GM23338 (cell line): ENCODE measurements around the gene TRIM13. TPM values are rescaled to one million over a fixed set of nuclear protein-coding genes. Genes with fewer than 3 reads are reported as not detected.
"Not testable (repeated sequence)": the region's sequence is repeated elsewhere in the genome, so short reads cannot be mapped to it uniquely, and the experiment has no call there.

Experiments
- ATAC-seq: fragments of 200-7000 bp; cut with Tn5 transposase; 3 replicates; pipeline ENCODE4 v1.9.1; 2020
- DNase-seq: peaks from one replicate; pipeline ENCODE4 v3.0.0-alpha.2; 2015; ENCODE audit warnings: low spot score
- H2AFZ ChIP-seq: fragments of 200-600 bp; sonication (generic); 2 replicates; pipeline ENCODE4 v1.8.0; 2016; ENCODE audit warnings: antibody characterized with exemption, mild to moderate bottlenecking, moderate library complexity
- H3F3A ChIP-seq: fragments of 200-600 bp; sonication (generic); replicated peaks from 2 replicates; pipeline ENCODE4 v1.8.0; 2017; ENCODE audit warnings: antibody characterized with exemption, mixed run types, low read depth
- H3K27ac ChIP-seq: fragments of 200-600 bp; sonication (generic); 2 replicates; pipeline ENCODE4 v1.6.1; 2016; ENCODE audit warnings: low read depth
- H3K27me3 ChIP-seq: fragments of 200-600 bp; sonication (generic); 2 replicates; pipeline ENCODE4 v1.8.0; 2016; ENCODE audit warnings: mild to moderate bottlenecking, mixed run types, moderate library complexity; ENCODE audit not compliant: insufficient read depth
- H3K36me3 ChIP-seq: fragments of 200-600 bp; sonication (generic); 2 replicates; pipeline ENCODE4 v1.8.0; 2016; ENCODE audit warnings: mild to moderate bottlenecking; ENCODE audit not compliant: insufficient read depth
- H3K4me1 ChIP-seq: fragments of 200-600 bp; sonication (generic); 2 replicates; pipeline ENCODE4 v1.8.0; 2016; ENCODE audit warnings: mild to moderate bottlenecking, moderate library complexity; ENCODE audit not compliant: insufficient read depth
- H3K4me2 ChIP-seq: fragments of 200-600 bp; sonication (generic); 2 replicates; pipeline ENCODE4 v1.7.1; 2017; ENCODE audit warnings: mixed run types
- H3K4me3 ChIP-seq: fragments of 200-600 bp; sonication (generic); 2 replicates; pipeline ENCODE4 v1.6.1; 2016; ENCODE audit warnings: mixed run types
- H3K79me2 ChIP-seq: fragments of 200-600 bp; sonication (generic); replicated peaks from 2 replicates; pipeline ENCODE4 v1.8.0; 2017; ENCODE audit warnings: mild to moderate bottlenecking; ENCODE audit not compliant: insufficient read depth
- H3K9me2 ChIP-seq: fragments of 200-600 bp; sonication (generic); 2 replicates; pipeline ENCODE4 v1.8.0; 2017; ENCODE audit not compliant: insufficient read depth
- H4K20me1 ChIP-seq: fragments of 200-600 bp; sonication (generic); replicated peaks from 2 replicates; pipeline ENCODE4 v1.8.0; 2017; ENCODE audit warnings: mild to moderate bottlenecking; ENCODE audit not compliant: insufficient read depth
- H3K27ac Mint-ChIP-seq: 2 replicates; pipeline ENCODE4 v1.8.0; 2020; ENCODE audit warnings: inconsistent platforms, mild to moderate bottlenecking, moderate library complexity, mixed read lengths
- H3K27me3 Mint-ChIP-seq: 3 replicates; pipeline ENCODE4 v1.8.0; 2022; ENCODE audit warnings: low read depth, mild to moderate bottlenecking, moderate library complexity, mixed read lengths, inconsistent platforms; ENCODE audit not compliant: insufficient read depth, poor library complexity
- H3K36me3 Mint-ChIP-seq: 3 replicates; pipeline ENCODE4 v1.8.0; 2021; ENCODE audit warnings: low read depth, mild to moderate bottlenecking, inconsistent platforms, moderate library complexity, mixed read lengths
- H3K4me1 Mint-ChIP-seq: 3 replicates; pipeline ENCODE4 v1.8.0; 2020; ENCODE audit warnings: mild to moderate bottlenecking, inconsistent platforms, mixed read lengths
- H3K4me3 Mint-ChIP-seq: 3 replicates; pipeline ENCODE4 v1.8.0; 2021; ENCODE audit warnings: moderate library complexity, mild to moderate bottlenecking, inconsistent platforms, mixed read lengths
- H3K9me3 Mint-ChIP-seq: 3 replicates; pipeline ENCODE4 v1.8.0; 2020; ENCODE audit warnings: moderate library complexity, mild to moderate bottlenecking, inconsistent platforms, mixed read lengths
- CREB1 ChIP-seq: fragments of 250-450 bp; sonication (Bioruptor Pico); IDR thresholded peaks from 2 replicates; pipeline ENCODE4 v1.5.0; 2020; ENCODE audit warnings: low read depth, mild to moderate bottlenecking, moderate library complexity
- EZH2 ChIP-seq: fragments of 200-600 bp; sonication (generic); IDR thresholded peaks from one replicate; pipeline ENCODE4 v1.8.0; 2017; ENCODE audit warnings: antibody characterized with exemption, mild to moderate bottlenecking, low read depth; ENCODE audit not compliant: unreplicated experiment
- JUNB ChIP-seq: IDR thresholded peaks from one replicate; pipeline ENCODE4 v1.6.1; 2016; ENCODE audit warnings: antibody characterized with exemption; ENCODE audit not compliant: unreplicated experiment
- NANOG ChIP-seq: IDR thresholded peaks from 2 replicates; pipeline ENCODE4 v1.6.1; 2016; ENCODE audit warnings: antibody characterized with exemption, borderline replicate concordance
- POLR2AphosphoS5 ChIP-seq: IDR thresholded peaks from 2 replicates; pipeline ENCODE4 v1.6.1; 2016; ENCODE audit warnings: antibody characterized with exemption, low read depth
- STAT1 ChIP-seq: IDR thresholded peaks from one replicate; pipeline ENCODE4 v1.6.1; 2016; ENCODE audit warnings: antibody characterized with exemption; ENCODE audit not compliant: unreplicated experiment
- ZNF331 ChIP-seq: fragments of 250-450 bp; sonication (Bioruptor Pico); IDR thresholded peaks from 2 replicates; pipeline ENCODE4 v1.5.0; 2020; ENCODE audit warnings: low read depth, mild to moderate bottlenecking, moderate library complexity
- polyA plus RNA-seq: library from polyadenylated mRNA; unstranded; fragments of >200 nt; fragmentation: Nextera tagmentation; extraction: Ambion mirVana; gene quantifications from 2 replicates; pipeline ENCODE4 v1.2.1, GENCODE V29; 2016
- total RNA-seq: library from RNA; depleted of rRNA; stranded (reverse); fragments of >200 nt; shearing (Covaris generic); gene quantifications from 2 replicates; pipeline ENCODE4 v1.2.3, GENCODE V29; 2014
- TF ChIP-seq, protein P1 (sequence below), 2 experiments: fragments of 200-600 bp in 1 of 2; sonication (generic) in 1 of 2; conservative IDR thresholded peaks; 2 replicates each; pipeline versions ENCODE4 v1.5.1 to v1.6.1; 2016 to 2017; ENCODE audit warnings: antibody characterized with exemption in 2 of 2, low read depth in 2 of 2, mild to moderate bottlenecking in 2 of 2, moderate library complexity in 1 of 2
- TF ChIP-seq, protein P2 (sequence below): IDR thresholded peaks from 2 replicates; pipeline ENCODE4 v1.6.1; 2016; ENCODE audit warnings: antibody characterized with exemption
- TF ChIP-seq, protein P3 (sequence below): IDR thresholded peaks from one replicate; pipeline ENCODE4 v1.6.1; 2018; ENCODE audit warnings: antibody characterized with exemption; ENCODE audit not compliant: unreplicated experiment

Gene TRIM13
- total and polyA plus RNA-seq, 2 experiments from 2014 or later: 23.0 to 25.3 TPM

DNA sequence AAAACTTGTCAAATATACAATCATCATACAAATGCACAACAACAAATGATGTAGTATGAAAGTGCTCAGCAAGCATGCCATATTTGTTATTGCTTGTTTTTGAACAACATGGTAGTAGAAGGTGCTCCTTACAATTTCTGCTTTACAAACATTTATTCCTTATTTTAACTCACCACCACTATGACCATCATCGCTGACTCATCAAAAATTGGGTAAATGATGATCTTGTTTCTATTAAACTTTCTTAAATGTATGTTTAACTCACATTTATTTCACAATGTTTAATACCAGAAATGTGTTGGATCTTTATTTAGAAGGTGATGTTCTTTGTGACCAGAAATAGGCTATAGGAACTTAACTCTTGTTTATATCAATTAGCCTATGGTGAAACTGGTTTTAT is 63.9 kb downstream of the TRIM13 start:
- TF ChIP-seq STAT1 (no peak), ZNF331 (no peak), EZH2 (no peak)
- Histone ChIP-seq H3K4me3 (no peak overlapping the region), H3F3A (no peaks in the 10 kb centered on the region), H3K9me2 (no peaks in the 10 kb centered on the region), H3K27me3 (no peaks in the 10 kb centered on the region), H4K20me1 (no peaks in the 10 kb centered on the region), H2AFZ (no peak overlapping the region), H3K36me3 (no peaks in the 10 kb centered on the region), H3K4me1 (no peaks in the 10 kb centered on the region), H3K4me2 (no peak overlapping the region), H3K79me2 (no peaks in the 10 kb centered on the region), H3K27ac (no peak overlapping the region)
- no peaks in the 10 kb centered on the region for H3K9me3 Mint-ChIP-seq
- no peak overlapping the region for H3K4me3 Mint-ChIP-seq
- DNase-seq (no peak), ATAC-seq (no peak)
- peaks cover 2% of the 10 kb centered on the region; the same call in 2 of the 3 replicates for H3K36me3 Mint-ChIP-seq
- no peaks in the 10 kb centered on the region for H3K4me1 Mint-ChIP-seq
- no peaks in the 10 kb centered on the region for H3K27me3 Mint-ChIP-seq
- no peak overlapping the region for H3K27ac Mint-ChIP-seq

DNA sequence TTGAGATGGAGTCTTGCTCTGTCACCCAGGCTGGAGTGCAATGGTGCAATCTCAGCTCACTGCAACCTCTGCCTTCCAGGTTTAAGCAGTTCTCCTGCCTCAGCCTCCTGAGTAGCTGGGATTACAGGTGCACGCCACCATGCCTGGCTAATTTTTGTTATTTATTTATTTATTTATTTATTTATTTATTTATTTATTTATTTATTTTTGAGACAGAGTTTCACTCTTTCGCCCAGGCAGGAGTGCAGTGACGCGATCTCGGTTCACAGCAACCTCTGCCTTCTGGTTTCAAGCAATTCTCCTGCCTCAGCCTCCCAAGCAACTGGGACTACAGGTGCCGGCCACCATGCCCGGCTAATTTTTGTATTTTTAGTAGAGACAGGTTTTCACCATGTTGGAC is 65.5 kb downstream of the TRIM13 start:
- not testable (repeated sequence) for H3K27ac ChIP-seq, ATAC-seq, H3F3A ChIP-seq, H3K36me3 ChIP-seq, H3K36me3 Mint-ChIP-seq, H3K27ac Mint-ChIP-seq, H3K27me3 ChIP-seq, H2AFZ ChIP-seq, DNase-seq, H3K4me3 ChIP-seq, H3K4me1 ChIP-seq, H3K27me3 Mint-ChIP-seq, H3K79me2 ChIP-seq, H3K9me2 ChIP-seq, H4K20me1 ChIP-seq, H3K4me2 ChIP-seq, H3K9me3 Mint-ChIP-seq, H3K4me3 Mint-ChIP-seq, H3K4me1 Mint-ChIP-seq

DNA sequence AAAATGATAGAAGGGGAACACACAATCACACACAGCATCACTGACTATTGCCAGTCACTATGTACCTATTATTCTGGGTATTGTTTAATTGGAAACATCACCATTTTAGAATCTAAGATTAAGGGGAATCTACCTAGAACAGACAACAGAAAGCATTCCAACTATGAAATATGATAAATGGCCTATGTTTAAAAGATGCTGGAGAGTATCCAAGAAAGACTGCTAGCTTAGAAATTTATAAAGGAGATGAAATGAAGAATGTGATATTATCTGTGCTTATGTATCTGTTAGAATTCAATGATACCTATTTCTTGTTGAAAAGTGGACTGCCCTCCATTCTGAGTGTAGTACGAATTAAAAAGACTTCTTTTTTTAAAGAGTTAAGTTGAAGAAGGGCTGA is 68.9 kb downstream of the TRIM13 start:
- ATAC-seq: no peak
- TF ChIP-seq CREB1 (no peak), JUNB (no peak), ZNF331 (no peak), EZH2 (no peak), POLR2AphosphoS5 (no peak), NANOG (no peak)
- TF ChIP-seq, protein P1, sequence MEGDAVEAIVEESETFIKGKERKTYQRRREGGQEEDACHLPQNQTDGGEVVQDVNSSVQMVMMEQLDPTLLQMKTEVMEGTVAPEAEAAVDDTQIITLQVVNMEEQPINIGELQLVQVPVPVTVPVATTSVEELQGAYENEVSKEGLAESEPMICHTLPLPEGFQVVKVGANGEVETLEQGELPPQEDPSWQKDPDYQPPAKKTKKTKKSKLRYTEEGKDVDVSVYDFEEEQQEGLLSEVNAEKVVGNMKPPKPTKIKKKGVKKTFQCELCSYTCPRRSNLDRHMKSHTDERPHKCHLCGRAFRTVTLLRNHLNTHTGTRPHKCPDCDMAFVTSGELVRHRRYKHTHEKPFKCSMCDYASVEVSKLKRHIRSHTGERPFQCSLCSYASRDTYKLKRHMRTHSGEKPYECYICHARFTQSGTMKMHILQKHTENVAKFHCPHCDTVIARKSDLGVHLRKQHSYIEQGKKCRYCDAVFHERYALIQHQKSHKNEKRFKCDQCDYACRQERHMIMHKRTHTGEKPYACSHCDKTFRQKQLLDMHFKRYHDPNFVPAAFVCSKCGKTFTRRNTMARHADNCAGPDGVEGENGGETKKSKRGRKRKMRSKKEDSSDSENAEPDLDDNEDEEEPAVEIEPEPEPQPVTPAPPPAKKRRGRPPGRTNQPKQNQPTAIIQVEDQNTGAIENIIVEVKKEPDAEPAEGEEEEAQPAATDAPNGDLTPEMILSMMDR (conservative IDR thresholded peaks at IDR 0.05; ENCODE audit: low read depth in 2 of 2): no peak
- TF ChIP-seq, protein P2, sequence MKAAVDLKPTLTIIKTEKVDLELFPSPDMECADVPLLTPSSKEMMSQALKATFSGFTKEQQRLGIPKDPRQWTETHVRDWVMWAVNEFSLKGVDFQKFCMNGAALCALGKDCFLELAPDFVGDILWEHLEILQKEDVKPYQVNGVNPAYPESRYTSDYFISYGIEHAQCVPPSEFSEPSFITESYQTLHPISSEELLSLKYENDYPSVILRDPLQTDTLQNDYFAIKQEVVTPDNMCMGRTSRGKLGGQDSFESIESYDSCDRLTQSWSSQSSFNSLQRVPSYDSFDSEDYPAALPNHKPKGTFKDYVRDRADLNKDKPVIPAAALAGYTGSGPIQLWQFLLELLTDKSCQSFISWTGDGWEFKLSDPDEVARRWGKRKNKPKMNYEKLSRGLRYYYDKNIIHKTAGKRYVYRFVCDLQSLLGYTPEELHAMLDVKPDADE: no peak
- TF ChIP-seq, protein P3, sequence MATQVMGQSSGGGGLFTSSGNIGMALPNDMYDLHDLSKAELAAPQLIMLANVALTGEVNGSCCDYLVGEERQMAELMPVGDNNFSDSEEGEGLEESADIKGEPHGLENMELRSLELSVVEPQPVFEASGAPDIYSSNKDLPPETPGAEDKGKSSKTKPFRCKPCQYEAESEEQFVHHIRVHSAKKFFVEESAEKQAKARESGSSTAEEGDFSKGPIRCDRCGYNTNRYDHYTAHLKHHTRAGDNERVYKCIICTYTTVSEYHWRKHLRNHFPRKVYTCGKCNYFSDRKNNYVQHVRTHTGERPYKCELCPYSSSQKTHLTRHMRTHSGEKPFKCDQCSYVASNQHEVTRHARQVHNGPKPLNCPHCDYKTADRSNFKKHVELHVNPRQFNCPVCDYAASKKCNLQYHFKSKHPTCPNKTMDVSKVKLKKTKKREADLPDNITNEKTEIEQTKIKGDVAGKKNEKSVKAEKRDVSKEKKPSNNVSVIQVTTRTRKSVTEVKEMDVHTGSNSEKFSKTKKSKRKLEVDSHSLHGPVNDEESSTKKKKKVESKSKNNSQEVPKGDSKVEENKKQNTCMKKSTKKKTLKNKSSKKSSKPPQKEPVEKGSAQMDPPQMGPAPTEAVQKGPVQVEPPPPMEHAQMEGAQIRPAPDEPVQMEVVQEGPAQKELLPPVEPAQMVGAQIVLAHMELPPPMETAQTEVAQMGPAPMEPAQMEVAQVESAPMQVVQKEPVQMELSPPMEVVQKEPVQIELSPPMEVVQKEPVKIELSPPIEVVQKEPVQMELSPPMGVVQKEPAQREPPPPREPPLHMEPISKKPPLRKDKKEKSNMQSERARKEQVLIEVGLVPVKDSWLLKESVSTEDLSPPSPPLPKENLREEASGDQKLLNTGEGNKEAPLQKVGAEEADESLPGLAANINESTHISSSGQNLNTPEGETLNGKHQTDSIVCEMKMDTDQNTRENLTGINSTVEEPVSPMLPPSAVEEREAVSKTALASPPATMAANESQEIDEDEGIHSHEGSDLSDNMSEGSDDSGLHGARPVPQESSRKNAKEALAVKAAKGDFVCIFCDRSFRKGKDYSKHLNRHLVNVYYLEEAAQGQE: no peak

More for the DNA sequence above, 68.9 kb downstream of the TRIM13 start:
- Histone ChIP-seq H4K20me1 (no peaks in the 10 kb centered on the region), H3F3A (no peaks in the 10 kb centered on the region), H3K27me3 (no peaks in the 10 kb centered on the region), H3K4me3 (no peak overlapping the region), H3K79me2 (peaks cover 5% of the 10 kb centered on the region; the same call in 1 of the 2 replicates), H3K27ac (no peak overlapping the region), H3K4me2 (no peak overlapping the region), H3K36me3 (no peaks in the 10 kb centered on the region), H2AFZ (no peak overlapping the region), H3K9me2 (no peaks in the 10 kb centered on the region), H3K4me1 (no peaks in the 10 kb centered on the region)
- Mint-ChIP-seq H3K27ac (no peak overlapping the region), H3K4me1 (no peaks in the 10 kb centered on the region), H3K27me3 (no peaks in the 10 kb centered on the region), H3K36me3 (peaks cover 13% of the 10 kb centered on the region; the same call in 2 of the 3 replicates), H3K9me3 (no peaks in the 10 kb centered on the region), H3K4me3 (no peak overlapping the region)
- DNase-seq: no peak
